Karpas-422 (cell line): ENCODE measurements around the gene ZRANB1. TPM values are rescaled to one million over a fixed set of nuclear protein-coding genes. Genes with fewer than 3 reads are reported as not detected.

ENCODE experiments used
- DNase-seq: peaks from one replicate; pipeline ENCODE4 v3.0.0-alpha.2; 2015
- H2AFZ ChIP-seq: fragments of 200-600 bp; sonication (generic); 2 replicates; pipeline ENCODE4 v1.6.1; 2014; ENCODE audit warnings: antibody characterized with exemption, low read length, mixed read lengths
- H3K27ac ChIP-seq: fragments of 200-600 bp; sonication (generic); 2 replicates; pipeline ENCODE4 v1.5.1; 2014; ENCODE audit warnings: mild to moderate bottlenecking, low read length, moderate library complexity
- H3K27me3 ChIP-seq: fragments of 200-600 bp; sonication (generic); 2 replicates; pipeline ENCODE4 v1.6.1; 2014; ENCODE audit warnings: low read length, mixed read lengths
- H3K36me3 ChIP-seq: fragments of 200-600 bp; sonication (generic); 2 replicates; pipeline ENCODE4 v1.6.1; 2014; ENCODE audit warnings: low read length, mixed read lengths; ENCODE audit not compliant: insufficient read depth
- H3K4me1 ChIP-seq: fragments of 200-600 bp; sonication (generic); 2 replicates; pipeline ENCODE4 v1.6.1; 2014; ENCODE audit warnings: mild to moderate bottlenecking, low read length, mixed read lengths
- H3K4me2 ChIP-seq: fragments of 200-600 bp; sonication (generic); 2 replicates; pipeline ENCODE4 v1.6.1; 2014; ENCODE audit warnings: low read length, low read depth, mild to moderate bottlenecking; ENCODE audit not compliant: poor library complexity, severe bottlenecking
- H3K4me3 ChIP-seq: fragments of 200-600 bp; sonication (generic); 2 replicates; pipeline ENCODE4 v1.5.1; 2014; ENCODE audit warnings: mild to moderate bottlenecking, antibody characterized with exemption, low read length, mixed read lengths
- H3K79me2 ChIP-seq: fragments of 200-600 bp; sonication (generic); 2 replicates; pipeline ENCODE4 v1.6.1; 2014; ENCODE audit warnings: mild to moderate bottlenecking, low read length, mixed read lengths
- H3K9ac ChIP-seq: fragments of 200-600 bp; sonication (generic); 2 replicates; pipeline ENCODE4 v1.6.0; 2014; ENCODE audit warnings: low read length
- H3K9me2 ChIP-seq: fragments of 200-600 bp; sonication (generic), shearing (Covaris generic); replicated peaks from 2 replicates; pipeline ENCODE4 v1.6.0; 2014; ENCODE audit warnings: mild to moderate bottlenecking, low read length, moderate library complexity; ENCODE audit not compliant: insufficient read depth
- H3K9me3 ChIP-seq: fragments of 300-700, 200-600 bp; sonication (generic); 2 replicates; pipeline ENCODE4 v1.6.1; 2014; ENCODE audit warnings: low read length, mixed read lengths
- H4K20me1 ChIP-seq: fragments of 200-600 bp; sonication (generic); 2 replicates; pipeline ENCODE4 v1.6.1; 2014; ENCODE audit warnings: mild to moderate bottlenecking, antibody characterized with exemption, low read length, low read depth; ENCODE audit not compliant: insufficient read depth
- total RNA-seq: library from RNA; depleted of rRNA; stranded (reverse); fragments of >200 nt; shearing (Covaris generic); gene quantifications from 2 replicates; pipeline ENCODE4 v1.2.3, GENCODE V29; 2014; ENCODE audit warnings: low replicate concordance

ZRANB1 gene
- total RNA-seq, 1 experiment from 2014 or later: 13.1 TPM

- no peak overlapping the region for H3K27ac ChIP-seq
- no peak overlapping the region for H3K9ac ChIP-seq
- no peaks in the 10 kb centered on the region for H3K27me3 ChIP-seq
- H2AFZ ChIP-seq: no peak overlapping the region
- no peak for DNase-seq
- H3K4me1 ChIP-seq: no peaks in the 10 kb centered on the region
- no peaks in the 10 kb centered on the region for H3K9me3 ChIP-seq
- no peaks in the 10 kb centered on the region for H4K20me1 ChIP-seq
- no peaks in the 10 kb centered on the region for H3K36me3 ChIP-seq
- H3K9me2 ChIP-seq: no peaks in the 10 kb centered on the region
- H3K4me2 ChIP-seq: no peak overlapping the region
- no peaks in the 10 kb centered on the region for H3K79me2 ChIP-seq
- H3K4me3 ChIP-seq: no peak overlapping the region
These were observed 67.8 kb downstream of the ZRANB1 start for GRCh38 chr10:125009661-125010161.

- Histone ChIP-seq H3K4me2 (no peak overlapping the region), H3K4me1 (no peaks in the 10 kb centered on the region), H3K9ac (no peak overlapping the region), H3K79me2 (no peaks in the 10 kb centered on the region), H3K36me3 (no peaks in the 10 kb centered on the region), H3K4me3 (no peak overlapping the region), H3K27me3 (no peaks in the 10 kb centered on the region), H3K27ac (no peak overlapping the region), H2AFZ (no peak overlapping the region), H3K9me2 (no peaks in the 10 kb centered on the region), H4K20me1 (no peaks in the 10 kb centered on the region), H3K9me3 (no peaks in the 10 kb centered on the region)
- DNase-seq: no peak
These were observed 68.4 kb downstream of the ZRANB1 start for GRCh38 chr10:125010362-125010761.

GRCh38 chr10:125011171-125011925 is 69.4 kb downstream of the ZRANB1 start:
- Histone ChIP-seq H3K9me3 (no peaks in the 10 kb centered on the region), H3K9ac (no peak overlapping the region), H3K9me2 (no peaks in the 10 kb centered on the region), H3K27me3 (no peaks in the 10 kb centered on the region), H3K4me3 (no peak overlapping the region), H4K20me1 (no peaks in the 10 kb centered on the region), H3K4me2 (no peak overlapping the region), H3K79me2 (no peaks in the 10 kb centered on the region), H3K27ac (no peak overlapping the region), H3K4me1 (no peaks in the 10 kb centered on the region), H3K36me3 (no peaks in the 10 kb centered on the region), H2AFZ (no peak overlapping the region)
- no peak for DNase-seq

- no peak overlapping the region for H3K4me3 ChIP-seq
- no peak overlapping the region for H3K4me2 ChIP-seq
- H4K20me1 ChIP-seq: no peaks in the 10 kb centered on the region
- no peaks in the 10 kb centered on the region for H3K9me2 ChIP-seq
- no peak overlapping the region for H3K27ac ChIP-seq
- no peaks in the 10 kb centered on the region for H3K36me3 ChIP-seq
- H3K27me3 ChIP-seq: no peaks in the 10 kb centered on the region
- DNase-seq: no peak
- no peaks in the 10 kb centered on the region for H3K9me3 ChIP-seq
- H3K4me1 ChIP-seq: no peaks in the 10 kb centered on the region
- H3K79me2 ChIP-seq: no peaks in the 10 kb centered on the region
- H2AFZ ChIP-seq: no peak overlapping the region
- H3K9ac ChIP-seq: no peak overlapping the region
These were observed 70.2 kb downstream of the ZRANB1 start for GRCh38 chr10:125011926-125012705.

GRCh38 chr10:125012851-125013528 is 71.1 kb downstream of the ZRANB1 start:
- Histone ChIP-seq H3K79me2 (no peaks in the 10 kb centered on the region), H3K9ac (no peak overlapping the region), H3K4me2 (no peak overlapping the region), H3K36me3 (no peaks in the 10 kb centered on the region), H3K27ac (no peak overlapping the region), H3K4me1 (no peaks in the 10 kb centered on the region), H3K9me3 (no peaks in the 10 kb centered on the region), H4K20me1 (no peaks in the 10 kb centered on the region), H2AFZ (no peak overlapping the region), H3K4me3 (no peak overlapping the region), H3K27me3 (no peaks in the 10 kb centered on the region), H3K9me2 (no peaks in the 10 kb centered on the region)
- no peak for DNase-seq

- Histone ChIP-seq H3K4me3 (no peak overlapping the region), H3K9ac (no peak overlapping the region), H3K27me3 (no peaks in the 10 kb centered on the region), H3K9me2 (no peaks in the 10 kb centered on the region), H3K27ac (no peak overlapping the region), H3K9me3 (no peaks in the 10 kb centered on the region), H3K36me3 (no peaks in the 10 kb centered on the region), H2AFZ (no peak overlapping the region), H4K20me1 (no peaks in the 10 kb centered on the region), H3K4me2 (no peak overlapping the region), H3K79me2 (no peaks in the 10 kb centered on the region), H3K4me1 (no peaks in the 10 kb centered on the region)
- DNase-seq: no peak
These were observed 71.6 kb downstream of the ZRANB1 start for GRCh38 chr10:125013529-125013872.

- Histone ChIP-seq H3K79me2 (no peaks in the 10 kb centered on the region), H3K9ac (no peak overlapping the region), H3K4me3 (no peak overlapping the region), H3K4me2 (no peak overlapping the region), H3K36me3 (no peaks in the 10 kb centered on the region), H3K9me3 (no peaks in the 10 kb centered on the region), H3K4me1 (no peaks in the 10 kb centered on the region), H2AFZ (no peak overlapping the region), H3K27ac (no peak overlapping the region), H4K20me1 (no peaks in the 10 kb centered on the region), H3K9me2 (no peaks in the 10 kb centered on the region), H3K27me3 (no peaks in the 10 kb centered on the region)
- no peak for DNase-seq
These were observed 72.3 kb downstream of the ZRANB1 start for GRCh38 chr10:125014086-125014830.
